ENCODE results near the gene HSPG2.

The HSPG2 gene

DNA sequence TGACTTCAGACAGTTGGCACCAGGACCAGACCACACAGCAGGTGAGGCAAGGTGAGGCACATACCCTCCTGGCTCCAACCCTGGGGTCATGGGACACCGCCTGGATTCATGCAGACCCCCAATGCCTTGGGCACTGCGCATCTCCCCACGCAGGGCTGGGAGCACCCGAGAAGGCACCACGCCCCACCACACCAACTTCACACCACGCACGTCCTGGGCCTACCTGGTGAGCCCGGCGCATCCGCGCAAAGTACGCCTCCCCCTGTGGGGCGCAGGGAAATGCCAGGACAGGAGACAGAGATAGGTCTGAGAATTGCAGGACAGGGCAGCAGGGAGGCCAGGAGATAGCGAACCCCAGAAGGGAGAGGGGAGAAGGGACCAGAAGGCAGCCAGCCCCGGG, 66.5 kb downstream of the HSPG2 start:
- no peak for DNase-seq

DNA sequence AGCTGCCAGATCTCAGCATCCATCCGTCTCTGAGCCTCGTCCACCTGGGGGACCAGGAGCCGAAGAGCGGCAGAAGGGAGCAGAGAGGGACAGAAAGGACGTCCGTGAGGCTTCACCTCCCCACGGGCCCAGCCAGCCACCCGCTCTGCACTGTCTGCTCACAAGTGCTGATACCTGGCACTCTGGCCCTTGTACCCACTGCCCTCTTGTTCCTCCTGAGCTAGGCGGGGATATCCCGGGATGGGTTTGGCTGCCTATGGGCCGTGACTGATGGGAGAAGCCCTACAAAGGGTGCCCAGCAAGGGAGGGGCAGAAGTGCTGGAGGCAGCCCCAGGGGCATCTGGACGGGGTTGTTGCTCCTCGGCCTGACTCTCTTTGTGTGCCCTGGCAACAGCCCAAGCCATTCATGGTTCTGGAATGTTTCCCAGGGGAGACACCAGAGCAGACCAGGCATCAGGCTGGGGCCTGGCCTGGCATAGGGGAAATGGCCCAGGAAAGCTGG, 67.4 kb downstream of the HSPG2 start:
- Mint-ChIP-seq H3K4me1 (peaks cover 2% of the 10 kb centered on the region), H3K27ac (no peak overlapping the region), H3K4me3 (no peak overlapping the region), H3K27me3 (no peaks in the 10 kb centered on the region), H3K36me3 (ENCODE audit: low read depth) (no peaks in the 10 kb centered on the region), H3K9me3 (no peaks in the 10 kb centered on the region)
- ATAC-seq (no peak), DNase-seq (no peak)

More for the DNA sequence above, 66.5 kb downstream of the HSPG2 start:
- H3K9me3 Mint-ChIP-seq = no peaks in the 10 kb centered on the region
- no peaks in the 10 kb centered on the region for H3K27me3 Mint-ChIP-seq
- no peaks in the 10 kb centered on the region for H3K36me3 Mint-ChIP-seq (ENCODE audit: low read depth)
- no peak overlapping the region for H3K4me3 Mint-ChIP-seq
- H3K4me1 Mint-ChIP-seq = peaks cover 2% of the 10 kb centered on the region
- no peak overlapping the region for H3K27ac Mint-ChIP-seq
- ATAC-seq = no peak

DNA sequence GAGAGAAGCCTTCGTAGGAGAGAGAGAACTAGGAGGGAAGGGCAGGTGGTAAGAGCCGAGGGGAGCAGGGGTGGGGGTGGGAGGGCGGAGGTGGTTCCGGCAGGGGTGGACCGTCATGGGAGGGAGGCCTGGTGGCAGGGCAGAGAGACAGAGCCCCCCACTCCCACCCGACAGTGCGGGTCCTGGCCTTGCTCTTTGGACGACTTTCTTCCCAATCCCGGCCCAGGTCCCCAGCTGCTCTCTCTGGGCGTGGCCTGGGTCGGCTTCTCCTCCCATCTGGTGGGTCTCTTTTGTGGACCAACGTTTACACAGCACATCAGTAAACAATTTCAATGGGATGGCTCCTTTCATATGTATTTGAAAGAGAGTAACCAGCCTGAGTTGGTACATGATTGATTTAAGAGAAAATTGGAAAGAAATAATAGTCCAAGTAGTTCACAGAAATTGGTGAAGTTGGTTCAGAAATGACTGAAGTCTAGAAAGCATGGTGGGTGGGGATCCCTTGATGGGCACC, 68.1 kb downstream of the HSPG2 start:
- no peaks in the 10 kb centered on the region for H3K27me3 Mint-ChIP-seq
- ATAC-seq (no peak), DNase-seq (no peak)
- H3K9me3 Mint-ChIP-seq = no peaks in the 10 kb centered on the region
- no peaks in the 10 kb centered on the region for H3K36me3 Mint-ChIP-seq (ENCODE audit: low read depth)
- no peak overlapping the region for H3K4me3 Mint-ChIP-seq
- peaks cover 2% of the 10 kb centered on the region for H3K4me1 Mint-ChIP-seq
- no peak overlapping the region for H3K27ac Mint-ChIP-seq

DNA sequence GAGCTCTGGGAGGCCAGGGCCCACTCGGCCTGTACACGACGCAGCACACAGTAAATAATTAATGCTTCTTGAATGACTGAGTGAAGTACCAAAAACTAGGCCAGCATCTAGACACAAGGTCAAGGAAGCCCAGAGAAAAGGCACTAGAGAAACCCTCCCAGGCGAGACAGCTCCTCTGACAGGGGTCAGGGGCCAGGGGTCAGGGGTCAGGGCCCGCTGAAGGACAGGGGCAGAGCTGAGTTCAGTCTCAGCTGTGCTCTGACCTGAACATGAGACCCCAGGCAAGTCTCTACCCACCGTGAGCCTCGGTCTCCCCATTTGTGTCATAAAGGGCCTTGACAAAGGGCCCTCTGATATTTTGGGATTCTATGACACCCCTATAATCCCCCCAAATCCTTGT, 68.6 kb downstream of the HSPG2 start:
- Mint-ChIP-seq H3K4me3 (no peak overlapping the region), H3K9me3 (no peaks in the 10 kb centered on the region), H3K27ac (no peak overlapping the region), H3K4me1 (peaks cover 2% of the 10 kb centered on the region), H3K27me3 (no peaks in the 10 kb centered on the region), H3K36me3 (ENCODE audit: low read depth) (no peaks in the 10 kb centered on the region)
- DNase-seq = no peak
- ATAC-seq = no peak

DNA sequence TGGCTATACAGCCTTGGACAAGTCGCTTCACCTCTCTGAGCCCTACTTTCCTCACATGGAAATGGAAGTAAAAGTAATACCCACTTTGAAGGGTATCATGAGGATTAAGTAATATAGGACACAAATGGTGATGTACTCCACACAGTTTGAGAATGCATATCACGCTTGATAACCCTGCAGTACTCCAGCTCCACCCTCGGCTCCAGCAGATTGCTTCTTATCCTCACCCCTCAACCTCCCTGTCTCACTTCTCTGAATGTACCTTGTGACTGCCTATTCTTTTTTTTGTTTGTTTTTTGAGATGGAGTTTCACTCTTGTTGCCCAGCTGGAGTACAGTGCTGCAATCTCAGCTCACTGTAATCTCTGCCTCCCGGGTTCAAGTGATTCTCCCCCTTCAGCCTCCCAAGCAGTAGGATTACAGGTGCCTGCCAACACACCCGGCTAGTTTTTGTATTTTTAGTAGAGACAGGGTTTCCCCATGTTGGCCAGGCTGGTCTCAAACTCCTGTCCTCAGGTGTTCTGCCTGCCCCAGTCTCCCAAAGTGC, 69.6 kb downstream of the HSPG2 start:
- no peaks in the 10 kb centered on the region for H3K36me3 Mint-ChIP-seq (ENCODE audit: low read depth)
- peaks cover 2% of the 10 kb centered on the region for H3K4me1 Mint-ChIP-seq
- no peak overlapping the region for H3K4me3 Mint-ChIP-seq
- no peaks in the 10 kb centered on the region for H3K27me3 Mint-ChIP-seq
- ATAC-seq = no peak
- no peak overlapping the region for H3K27ac Mint-ChIP-seq
- H3K9me3 Mint-ChIP-seq = no peaks in the 10 kb centered on the region
- DNase-seq = no peak

DNA sequence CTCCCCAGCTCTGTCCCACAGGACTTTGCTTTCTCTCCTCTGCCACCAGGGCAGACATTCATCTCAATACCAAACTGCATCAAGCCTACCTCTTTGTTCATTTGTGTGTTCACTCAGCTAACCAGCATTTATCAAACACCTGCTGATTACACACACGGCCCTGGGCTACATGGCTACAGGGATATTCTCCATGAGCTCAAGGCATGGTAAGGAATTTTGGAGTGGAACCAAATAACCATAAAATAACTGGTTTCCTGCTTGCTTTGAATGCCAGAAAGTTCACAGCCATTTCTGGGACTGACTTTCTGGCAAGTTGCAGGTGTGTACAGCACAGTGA, 70.4 kb downstream of the HSPG2 start:
- Mint-ChIP-seq H3K4me1 (peaks cover 2% of the 10 kb centered on the region), H3K36me3 (ENCODE audit: low read depth) (no peaks in the 10 kb centered on the region), H3K27me3 (no peaks in the 10 kb centered on the region), H3K4me3 (no peak overlapping the region), H3K27ac (no peak overlapping the region), H3K9me3 (no peaks in the 10 kb centered on the region)
- no peak for DNase-seq
- no peak for ATAC-seq

DNA sequence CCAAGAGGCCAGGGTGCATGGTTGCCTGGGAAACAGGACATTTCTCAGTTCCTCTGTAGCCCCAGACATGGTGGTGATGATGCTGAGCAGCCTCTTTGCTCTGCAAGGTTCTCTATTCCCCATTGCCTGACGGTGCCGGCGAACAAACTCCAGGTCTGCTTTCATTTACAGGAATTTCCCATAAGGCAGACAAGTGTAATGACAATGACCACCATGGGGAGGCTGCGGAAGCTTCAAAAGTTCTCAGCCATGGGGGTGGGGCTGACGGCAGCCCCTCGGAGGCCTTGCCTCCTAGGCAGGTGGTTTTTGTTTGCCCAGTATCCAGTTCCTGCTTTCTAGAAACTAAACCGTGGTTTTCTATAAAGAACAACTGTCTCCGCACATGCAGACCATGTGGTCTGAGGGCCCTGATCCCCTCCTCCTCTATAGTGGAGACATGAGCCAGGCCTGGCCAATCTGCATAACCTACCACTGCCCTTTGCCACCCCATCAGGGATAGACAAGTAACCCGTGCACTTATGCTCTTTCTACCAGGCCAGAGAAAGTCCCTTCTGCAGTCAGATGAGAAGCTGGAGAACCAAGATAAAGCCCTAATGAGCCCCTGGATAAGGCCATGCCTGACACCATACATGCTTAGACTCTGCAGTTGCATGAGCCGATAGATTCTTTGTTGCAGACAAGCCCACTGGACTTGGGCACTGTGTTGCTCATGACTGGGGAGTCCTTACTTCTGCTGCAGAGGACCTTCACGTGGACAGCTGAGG, 71.0 kb downstream of the HSPG2 start:
- peaks cover 2% of the 10 kb centered on the region for H3K4me1 Mint-ChIP-seq
- H3K4me3 Mint-ChIP-seq = no peak overlapping the region
- H3K27me3 Mint-ChIP-seq = no peaks in the 10 kb centered on the region
- H3K27ac Mint-ChIP-seq = no peak overlapping the region
- ATAC-seq (peak; percentile 27), DNase-seq (no peak)
- no peaks in the 10 kb centered on the region for H3K36me3 Mint-ChIP-seq (ENCODE audit: low read depth)
- H3K9me3 Mint-ChIP-seq = no peaks in the 10 kb centered on the region

DNA sequence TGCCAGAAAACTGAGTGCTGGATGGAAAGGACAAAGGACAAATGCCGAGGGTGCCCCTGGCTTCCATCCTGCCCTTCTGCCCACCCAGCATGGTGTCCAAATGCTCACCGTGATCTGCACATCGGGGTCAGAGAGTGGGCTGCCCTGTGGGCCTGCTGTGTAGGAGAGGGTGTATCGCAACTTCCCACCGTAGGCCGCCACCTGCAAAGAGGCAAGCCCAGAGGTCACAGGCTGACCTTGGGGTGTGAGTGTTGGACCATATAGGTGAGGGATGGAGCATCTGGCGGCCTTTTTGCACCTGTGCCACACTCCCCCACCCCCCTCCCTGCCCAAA, 71.5 kb downstream of the HSPG2 start:
- Mint-ChIP-seq H3K9me3 (no peaks in the 10 kb centered on the region), H3K27me3 (no peaks in the 10 kb centered on the region), H3K27ac (no peak overlapping the region), H3K4me1 (peaks cover 2% of the 10 kb centered on the region), H3K4me3 (no peak overlapping the region), H3K36me3 (ENCODE audit: low read depth) (no peaks in the 10 kb centered on the region)
- ATAC-seq = no peak
- no peak for DNase-seq

DNA sequence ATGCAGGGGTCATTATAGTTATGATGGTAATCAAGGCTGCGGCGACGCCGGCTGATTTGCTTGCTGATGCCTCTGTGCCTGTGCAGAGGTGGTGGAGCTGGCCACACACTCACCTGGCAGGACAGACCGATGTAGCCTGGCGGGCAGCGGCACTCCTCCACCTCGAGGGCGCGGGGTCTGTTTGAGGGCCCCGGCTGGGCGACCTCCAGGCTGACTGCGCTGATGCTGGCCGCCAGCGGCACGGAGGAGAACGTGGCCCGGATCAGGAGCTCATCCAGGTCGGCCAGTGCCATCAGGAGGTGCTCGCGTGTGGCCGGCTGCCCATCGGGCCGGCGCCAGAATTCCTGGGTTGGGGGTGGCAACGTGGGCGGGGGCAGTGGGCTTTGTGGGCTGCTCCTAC, 72.4 kb downstream of the HSPG2 start:
- Mint-ChIP-seq H3K36me3 (ENCODE audit: low read depth) (no peaks in the 10 kb centered on the region), H3K27ac (no peak overlapping the region), H3K4me1 (peaks cover 2% of the 10 kb centered on the region), H3K9me3 (no peaks in the 10 kb centered on the region), H3K27me3 (no peaks in the 10 kb centered on the region), H3K4me3 (no peak overlapping the region)
- DNase-seq (no peak), ATAC-seq (no peak)

DNA sequence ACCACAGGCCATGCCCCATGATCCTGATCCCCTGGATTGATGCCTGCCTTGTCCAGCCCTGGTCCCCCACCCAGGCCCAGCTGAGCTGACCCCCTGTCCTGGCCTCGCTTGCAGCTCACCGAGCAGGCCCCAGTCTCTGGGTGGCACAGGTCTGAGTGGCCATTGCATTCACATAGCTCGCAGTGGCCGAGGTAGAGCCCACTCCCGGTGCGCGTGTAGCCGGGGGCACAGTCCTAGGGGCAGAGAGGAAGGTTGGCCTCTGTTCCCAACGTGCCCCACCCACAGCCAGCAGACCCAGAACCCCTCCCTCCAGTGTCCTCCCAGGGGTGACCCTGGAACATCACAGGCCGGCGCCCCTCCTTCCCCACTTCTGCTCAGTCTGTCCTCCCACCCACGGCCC, 73.1 kb downstream of the HSPG2 start:
- H3K27ac Mint-ChIP-seq = no peak overlapping the region
- DNase-seq (no peak), ATAC-seq (no peak)
- no peaks in the 10 kb centered on the region for H3K36me3 Mint-ChIP-seq (ENCODE audit: low read depth)
- no peak overlapping the region for H3K4me3 Mint-ChIP-seq
- H3K27me3 Mint-ChIP-seq = no peaks in the 10 kb centered on the region
- no peaks in the 10 kb centered on the region for H3K9me3 Mint-ChIP-seq
- H3K4me1 Mint-ChIP-seq = peaks cover 2% of the 10 kb centered on the region

DNA sequence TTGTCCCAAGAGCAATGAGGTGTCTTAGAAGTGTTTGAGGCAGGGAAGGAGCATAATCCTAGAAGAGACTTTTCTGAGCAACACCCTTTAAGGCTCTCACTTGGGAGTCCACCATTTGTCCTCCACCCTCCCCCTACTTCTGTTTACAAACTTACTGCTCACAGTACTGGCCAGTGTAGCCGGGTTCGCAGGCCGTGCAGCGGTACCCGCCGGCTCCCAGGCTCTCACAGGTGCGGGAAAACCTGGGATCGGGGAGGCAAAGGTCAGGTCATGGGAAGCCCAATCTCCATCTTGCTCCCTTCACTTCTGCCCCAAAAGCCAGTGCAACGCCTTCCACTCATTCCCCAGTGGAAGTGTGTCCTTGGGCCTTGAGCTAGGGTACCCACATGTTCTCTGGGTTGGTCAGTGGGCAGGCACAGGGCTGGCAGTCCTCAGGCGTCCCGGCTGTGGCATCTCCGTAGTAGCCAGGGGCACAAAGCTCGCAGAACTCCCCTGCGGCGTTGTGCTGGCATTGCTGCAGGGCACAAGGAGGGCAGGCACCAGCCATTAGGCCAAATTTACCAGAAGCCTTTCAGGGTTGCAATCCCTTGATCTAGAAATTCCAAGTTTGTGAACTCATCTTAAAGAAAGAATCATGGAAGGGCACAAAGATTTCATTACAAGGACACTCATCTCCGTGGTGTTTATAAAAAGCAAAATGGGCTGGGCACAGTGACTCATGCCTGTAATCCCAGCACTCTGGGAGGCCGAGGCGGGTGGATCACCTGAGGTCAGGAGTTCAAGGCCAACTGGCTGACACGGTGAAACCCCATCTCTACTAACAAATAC, 75.3 kb downstream of the HSPG2 start:
- Mint-ChIP-seq H3K27me3 (no peaks in the 10 kb centered on the region), H3K4me3 (no peak overlapping the region), H3K4me1 (peaks cover 4% of the 10 kb centered on the region), H3K27ac (no peak overlapping the region), H3K36me3 (ENCODE audit: low read depth) (no peaks in the 10 kb centered on the region), H3K9me3 (no peaks in the 10 kb centered on the region)
- no peak for DNase-seq
- no peak for ATAC-seq

DNA sequence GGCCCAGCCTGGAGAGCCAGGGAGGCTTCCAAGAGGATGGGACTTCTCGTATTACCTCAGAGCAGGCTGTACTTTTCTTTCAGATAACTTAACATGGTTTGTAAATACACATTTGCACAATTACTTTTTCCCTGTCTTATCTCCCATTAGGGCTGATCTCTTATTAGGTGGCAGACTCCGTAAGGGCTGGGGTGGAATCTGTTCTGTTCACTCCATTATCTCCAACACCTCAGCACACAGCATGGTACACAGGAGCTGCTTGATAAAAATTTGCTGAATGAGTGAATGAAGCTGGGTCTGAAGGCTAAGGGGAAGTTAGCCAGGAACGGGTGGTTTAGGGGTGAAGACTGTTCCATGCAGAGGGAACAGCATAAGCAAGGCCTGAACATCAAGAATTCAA, 76.1 kb downstream of the HSPG2 start:
- Mint-ChIP-seq H3K4me3 (no peak overlapping the region), H3K27me3 (no peaks in the 10 kb centered on the region), H3K9me3 (no peaks in the 10 kb centered on the region), H3K36me3 (ENCODE audit: low read depth) (no peaks in the 10 kb centered on the region), H3K4me1 (peaks cover 2% of the 10 kb centered on the region), H3K27ac (no peak overlapping the region)
- DNase-seq (no peak), ATAC-seq (no peak)

DNA sequence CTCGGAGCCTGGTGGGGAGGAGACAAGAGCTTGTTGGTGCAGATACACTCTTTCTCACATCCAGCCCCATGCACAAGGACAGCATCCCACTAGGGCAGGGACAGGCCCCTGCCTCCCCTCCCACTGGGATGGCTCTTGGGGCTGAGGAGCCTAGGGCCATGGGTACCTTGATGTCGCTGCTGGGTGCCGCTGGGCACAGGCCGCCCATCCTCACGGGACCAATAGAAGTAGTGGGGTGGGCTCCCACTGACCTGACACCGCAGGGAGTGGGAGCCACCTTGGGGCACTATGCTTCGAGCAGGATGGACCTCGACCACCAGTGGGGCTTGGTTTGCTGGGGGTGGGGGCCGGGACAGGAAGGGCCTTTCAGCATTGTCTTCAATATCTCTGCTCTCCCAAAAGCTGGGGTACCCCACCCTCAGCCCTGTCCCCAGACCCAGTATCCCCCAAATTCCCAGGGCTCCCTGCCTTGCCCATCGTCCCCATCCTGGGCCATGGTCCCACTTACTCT, 77.4 kb downstream of the HSPG2 start:
- Mint-ChIP-seq H3K27ac (no peak overlapping the region), H3K27me3 (no peaks in the 10 kb centered on the region), H3K36me3 (ENCODE audit: low read depth) (no peaks in the 10 kb centered on the region), H3K4me3 (no peak overlapping the region), H3K4me1 (peaks cover 2% of the 10 kb centered on the region), H3K9me3 (no peaks in the 10 kb centered on the region)
- ATAC-seq (no peak), DNase-seq (no peak)

DNA sequence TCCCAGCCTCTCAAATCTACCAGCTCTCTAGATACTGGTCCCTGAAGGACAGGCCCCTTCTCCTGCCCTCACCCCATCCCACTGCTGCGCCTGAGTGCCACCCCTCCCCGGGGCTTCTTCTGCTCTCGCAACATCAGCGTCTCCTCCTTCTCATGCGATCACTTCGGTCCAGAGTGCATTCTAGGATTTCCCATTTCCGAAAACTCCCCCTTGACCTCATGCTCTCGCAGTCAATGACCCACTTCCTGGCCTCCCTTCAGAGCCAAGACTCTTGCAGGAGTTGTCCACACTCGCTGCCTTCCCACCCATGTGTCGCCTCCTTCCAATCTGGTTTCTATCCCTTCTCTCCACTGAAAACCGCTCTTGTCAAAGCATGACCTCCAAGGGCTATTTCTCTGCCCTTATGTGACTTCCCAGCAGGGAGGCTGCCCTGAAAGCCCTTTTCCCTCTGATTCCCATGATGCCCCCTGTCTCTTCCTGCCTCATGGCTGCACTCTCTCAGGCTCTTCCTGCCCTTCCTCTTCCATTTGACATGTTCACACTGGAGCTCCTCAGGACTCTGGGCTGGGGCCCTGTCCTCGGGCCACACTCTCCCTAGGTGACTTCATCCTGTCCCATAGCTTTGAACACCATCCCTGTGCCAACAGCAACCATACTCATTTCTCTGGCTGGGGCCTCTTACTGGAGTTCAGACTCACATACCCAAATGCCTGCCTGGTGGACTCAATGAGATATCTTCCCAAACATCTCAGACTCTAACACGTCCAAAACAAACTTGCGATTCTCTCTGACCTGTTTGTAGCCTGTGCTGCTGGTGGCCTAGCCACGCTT, 79.1 kb downstream of the HSPG2 start:
- Mint-ChIP-seq H3K27ac (no peak overlapping the region), H3K27me3 (no peaks in the 10 kb centered on the region)
- no peak for DNase-seq

More for the DNA sequence above, 79.1 kb downstream of the HSPG2 start:
- H3K9me3 Mint-ChIP-seq = no peaks in the 10 kb centered on the region
- no peak for ATAC-seq
- H3K36me3 Mint-ChIP-seq (ENCODE audit: low read depth) = no peaks in the 10 kb centered on the region
- no peak overlapping the region for H3K4me3 Mint-ChIP-seq
- peaks cover 2% of the 10 kb centered on the region for H3K4me1 Mint-ChIP-seq
